Pulmonary artery endothelial cell (primary cell): Measurements from ENCODE around the gene TMTC1. TPM values are rescaled to one million over a fixed set of nuclear protein-coding genes. Genes with fewer than 3 reads are reported as not detected.

Experiments
- DNase-seq: peaks from one replicate; pipeline ENCODE4 v3.0.0-alpha.2; 2011; ENCODE audit warnings: low read depth, low spot score
- total RNA-seq: library from RNA; depleted of rRNA; stranded (reverse); fragments of >200 nt; gene quantifications from 2 replicates; pipeline ENCODE4 v1.2.3, GENCODE V29; 2014

Gene TMTC1
- total RNA-seq, 1 donor from 2014 or later: 15.0 TPM

- no peak for DNase-seq
Observed at GRCh38 chr12:29780084-29780483, 3.7 kb downstream of the TMTC1 start.

GRCh38 chr12:29778531-29778930, 5.2 kb downstream of the TMTC1 start:
- no peak for DNase-seq

- DNase-seq: no peak
Observed at GRCh38 chr12:29773076-29773475, 10.7 kb downstream of the TMTC1 start.

- no peak for DNase-seq
Observed at GRCh38 chr12:29771786-29772185, 12.0 kb downstream of the TMTC1 start.

- no peak for DNase-seq
Observed at GRCh38 chr12:29771165-29771564, 12.6 kb downstream of the TMTC1 start.

- no peak for DNase-seq
Observed at GRCh38 chr12:29769162-29769858, 14.4 kb downstream of the TMTC1 start.

- no peak for DNase-seq
Observed at GRCh38 chr12:29768372-29768771, 15.4 kb downstream of the TMTC1 start.

GRCh38 chr12:29763301-29763683, 20.4 kb downstream of the TMTC1 start:
- DNase-seq: no peak

- DNase-seq: no peak
Observed at GRCh38 chr12:29762637-29763300, 21.0 kb downstream of the TMTC1 start.

GRCh38 chr12:29759950-29760349, 23.8 kb downstream of the TMTC1 start:
- no peak for DNase-seq

GRCh38 chr12:29756741-29757390, 26.9 kb downstream of the TMTC1 start:
- DNase-seq: no peak

GRCh38 chr12:29754235-29755189, 29.2 kb downstream of the TMTC1 start:
- no peak for DNase-seq

GRCh38 chr12:29752121-29752520, 31.6 kb downstream of the TMTC1 start:
- DNase-seq: no peak

- no peak for DNase-seq
Observed at GRCh38 chr12:29751676-29752075, 32.1 kb downstream of the TMTC1 start.

GRCh38 chr12:29750928-29751220, 32.9 kb downstream of the TMTC1 start:
- no peak for DNase-seq

- DNase-seq: no peak
Observed at GRCh38 chr12:29750131-29750927, 33.4 kb downstream of the TMTC1 start.

GRCh38 chr12:29744365-29744764, 39.4 kb downstream of the TMTC1 start:
- DNase-seq: no peak

GRCh38 chr12:29743801-29744200, 39.9 kb downstream of the TMTC1 start:
- DNase-seq: no peak

GRCh38 chr12:29743077-29743476, 40.7 kb downstream of the TMTC1 start:
- DNase-seq: no peak

GRCh38 chr12:29742646-29743045, 41.1 kb downstream of the TMTC1 start:
- DNase-seq: no peak
